GM19438 (cell line): Measurements from ENCODE around the gene NRP2.
A peak's percentile ranks its signal among the peaks of the same experiment; 100 is the strongest.

Experiments used
- ATAC-seq: cut with Tn5 transposase; IDR thresholded peaks from one replicate; pipeline ENCODE4 v1.9.1; 2021; ENCODE audit warnings: low read depth; ENCODE audit not compliant: unreplicated experiment

NRP2 gene

DNA sequence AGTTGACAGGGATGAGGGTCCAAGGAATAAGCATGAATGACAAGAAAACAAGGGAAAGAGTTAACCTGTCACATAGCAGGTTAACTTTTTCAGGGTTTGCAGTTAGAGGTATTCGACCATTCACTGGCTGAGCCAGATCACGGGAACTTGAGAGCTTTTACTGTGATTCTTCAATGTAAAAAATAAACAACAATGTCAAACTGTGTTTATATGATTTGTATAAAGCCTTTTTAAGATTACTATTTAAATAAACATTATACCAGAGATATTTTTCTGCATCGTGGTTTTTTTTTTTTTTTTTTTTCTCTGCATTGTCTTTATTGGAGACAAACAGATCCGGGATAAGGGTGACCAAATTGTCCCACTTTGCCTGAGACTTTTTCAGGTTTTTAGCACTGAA lies 115.6 kb downstream of the NRP2 start:
- ATAC-seq = no peak

DNA sequence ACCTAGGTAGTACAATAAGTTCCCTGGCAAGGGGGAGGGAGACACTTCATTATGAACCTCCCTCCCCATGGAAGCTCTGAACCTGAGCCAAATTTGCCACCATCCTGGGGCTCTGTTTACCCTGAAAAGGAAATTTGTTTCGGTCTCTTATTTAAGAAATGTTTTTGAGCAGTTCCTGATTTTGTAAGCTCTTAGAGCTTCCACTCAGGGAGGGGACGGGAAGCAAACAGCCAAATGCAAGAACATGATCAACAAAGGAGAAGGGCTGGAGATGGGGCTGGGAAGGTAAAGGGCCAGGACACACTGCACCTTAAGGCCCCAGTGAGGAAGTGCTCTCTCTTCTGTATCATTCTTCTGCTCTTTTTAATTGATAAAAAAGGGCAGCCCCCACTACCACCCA lies 117.9 kb downstream of the NRP2 start:
- no peak for ATAC-seq

DNA sequence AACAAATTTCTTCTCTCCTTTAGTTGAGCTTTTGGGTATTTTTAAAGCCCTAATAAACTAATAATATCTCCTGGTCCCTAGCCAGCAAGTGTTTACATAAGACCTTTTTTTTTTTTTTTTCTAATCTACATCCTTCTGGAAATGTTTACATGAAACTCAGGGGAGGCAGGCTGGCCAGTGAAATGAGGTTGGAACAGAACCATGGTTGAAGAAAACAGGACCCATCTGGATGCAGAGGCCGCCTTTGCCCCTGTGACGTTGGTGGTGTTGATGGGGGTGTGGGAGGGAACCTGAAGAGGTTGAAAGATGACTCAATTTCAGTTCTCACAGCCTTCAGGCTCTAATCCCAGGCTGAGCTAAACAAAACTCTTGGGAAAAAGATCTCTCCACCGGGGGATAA lies 118.5 kb downstream of the NRP2 start:
- ATAC-seq = no peak

DNA sequence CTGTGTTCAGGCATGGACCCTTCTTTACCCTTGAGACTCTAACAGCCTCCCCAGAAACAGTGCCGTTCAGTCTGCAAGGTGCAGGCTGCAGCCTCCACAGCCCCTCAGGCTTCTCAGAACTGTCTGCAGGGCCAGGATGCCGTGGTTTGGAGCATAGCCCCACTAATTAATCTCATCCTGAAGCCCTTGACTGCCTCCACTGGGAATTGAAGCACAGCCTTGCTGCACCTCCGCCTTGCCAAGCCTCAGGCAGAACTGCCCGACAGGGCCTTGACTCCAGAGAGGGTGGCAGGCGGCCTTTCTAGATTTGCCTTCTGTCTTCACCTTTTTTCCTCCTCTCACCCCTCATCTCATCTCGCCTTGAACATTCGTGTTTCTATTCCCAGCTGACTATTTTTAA lies 119.8 kb downstream of the NRP2 start:
- no peak for ATAC-seq

DNA sequence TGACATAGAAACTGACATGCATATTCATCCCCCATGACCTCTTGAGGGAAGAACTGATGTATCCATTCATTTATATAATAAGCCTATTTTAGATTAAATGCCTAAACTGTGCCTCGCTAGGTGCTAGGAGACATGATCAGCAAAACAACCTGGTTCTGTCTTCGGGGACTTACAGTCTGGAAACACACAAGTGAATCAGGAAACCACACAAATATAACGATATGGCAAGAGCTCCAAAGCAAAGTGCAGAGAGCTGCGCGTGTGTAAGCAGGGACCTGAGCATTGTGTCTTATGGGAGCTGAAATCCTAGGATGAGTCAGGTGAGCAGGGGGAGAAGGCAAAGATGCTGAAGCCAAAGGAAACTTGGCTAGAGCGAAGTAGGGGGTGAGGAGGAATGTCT lies 120.6 kb downstream of the NRP2 start:
- ATAC-seq = no peak

DNA sequence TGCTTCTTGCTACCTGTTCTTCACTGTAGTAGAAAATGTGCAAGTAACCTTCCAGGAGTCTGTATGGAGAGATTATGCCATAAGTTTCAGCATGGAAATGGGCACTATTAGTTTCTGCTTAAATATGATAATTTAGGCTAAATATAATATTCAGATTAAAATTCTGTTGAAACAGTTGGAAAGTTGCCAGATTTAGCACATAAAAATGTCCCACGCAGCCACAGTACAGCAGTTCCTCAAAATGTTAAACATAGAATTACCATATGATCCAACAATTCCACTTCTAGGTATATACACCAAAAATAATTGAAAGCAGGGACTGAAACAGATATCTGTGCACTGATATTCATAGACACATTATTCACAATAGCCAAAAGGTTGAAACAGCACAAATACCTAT lies 121.2 kb downstream of the NRP2 start:
- ATAC-seq = no peak

DNA sequence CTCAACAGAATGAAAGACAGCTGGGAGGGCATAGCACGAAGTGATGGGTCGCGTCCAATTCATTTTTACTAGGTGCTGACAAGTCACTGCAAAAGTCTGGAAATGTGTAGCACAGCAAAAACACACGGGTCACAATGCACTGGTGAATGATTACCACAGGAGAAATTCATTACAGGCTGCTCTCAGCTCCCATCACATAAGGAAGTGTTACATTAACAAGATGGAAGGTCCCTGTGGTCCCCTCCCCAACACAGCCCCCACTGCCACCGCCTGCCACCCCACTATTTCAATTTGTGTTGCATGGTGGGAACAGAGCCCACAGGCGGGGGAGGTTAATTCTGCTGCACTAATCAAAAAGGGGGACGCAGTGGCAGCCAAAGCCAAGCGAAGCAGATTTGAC lies 122.8 kb downstream of the NRP2 start:
- ATAC-seq = no peak

DNA sequence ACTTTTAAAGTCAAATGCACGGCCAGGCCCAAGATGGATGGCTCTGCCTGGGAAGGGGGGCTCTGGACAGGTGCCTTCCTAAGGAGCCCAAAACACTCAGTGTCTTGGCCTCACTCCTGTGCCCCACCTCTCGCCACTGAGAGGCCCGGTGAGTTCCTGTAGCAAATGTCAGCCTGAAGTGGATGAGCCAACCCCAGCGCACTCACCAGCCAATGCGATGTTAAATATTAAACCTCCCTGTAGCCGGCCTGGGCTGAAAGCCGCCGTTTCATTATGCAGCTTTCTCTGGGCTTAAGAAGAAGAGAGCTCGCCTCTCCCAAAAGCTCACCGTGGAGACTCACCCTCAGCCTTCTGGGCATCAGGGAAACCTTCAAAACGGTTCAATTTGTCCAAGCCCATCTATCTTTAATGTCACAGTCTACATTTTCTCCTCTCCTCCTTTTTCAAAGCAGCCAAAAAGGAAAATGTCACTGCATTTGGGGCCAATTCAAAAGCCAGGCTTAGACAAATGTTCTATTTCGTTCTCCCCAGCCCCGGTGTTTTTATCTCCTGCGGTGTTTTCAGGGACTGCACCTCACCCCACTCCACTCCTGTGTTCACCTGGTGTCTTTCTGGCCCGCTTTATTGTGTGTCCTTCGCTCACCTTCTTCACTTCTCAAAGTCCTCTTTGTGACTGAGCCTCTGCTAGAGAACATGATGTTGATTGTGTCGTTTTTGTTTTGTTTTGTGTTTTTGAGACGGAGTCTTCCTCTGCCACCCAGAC lies 124.0 kb downstream of the NRP2 start:
- no peak for ATAC-seq

DNA sequence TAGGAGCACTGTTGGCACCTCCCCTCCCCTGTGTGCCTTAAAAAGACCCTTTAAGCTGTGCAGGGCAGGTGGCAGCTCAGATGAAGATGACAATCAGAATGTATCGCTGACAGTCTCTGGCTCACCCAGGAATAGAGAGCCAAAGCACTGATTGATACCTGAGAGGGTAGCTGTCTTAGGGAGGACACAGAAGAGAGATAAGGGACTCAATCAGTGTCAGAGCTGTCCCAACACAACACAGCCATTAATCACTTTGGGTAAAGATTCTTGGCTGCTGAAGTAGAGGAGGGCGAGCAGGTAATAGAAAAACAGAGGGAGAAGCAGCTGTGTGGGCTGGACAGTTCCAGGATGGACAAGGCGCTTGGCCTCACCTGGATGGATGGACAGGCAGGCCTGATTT lies 124.9 kb downstream of the NRP2 start:
- no peak for ATAC-seq

DNA sequence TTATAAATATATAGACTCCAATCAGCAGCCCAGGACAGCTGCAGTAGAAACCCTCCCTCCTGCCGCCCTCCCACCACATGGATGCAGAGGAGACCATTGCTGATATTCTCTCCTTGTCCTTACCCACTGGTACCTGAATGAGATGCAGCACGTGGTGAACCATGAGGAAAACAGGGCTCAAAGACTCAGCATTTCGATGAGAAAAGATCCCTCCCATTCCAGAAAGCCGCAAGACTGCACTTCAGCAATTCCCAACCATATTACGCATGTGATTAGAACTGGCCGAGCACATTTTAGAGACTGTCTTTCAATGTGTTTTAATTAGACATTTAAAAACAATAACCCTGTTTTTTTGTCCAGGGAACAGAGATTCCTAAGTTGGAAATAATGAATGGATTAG lies 125.5 kb downstream of the NRP2 start:
- ATAC-seq = no peak

DNA sequence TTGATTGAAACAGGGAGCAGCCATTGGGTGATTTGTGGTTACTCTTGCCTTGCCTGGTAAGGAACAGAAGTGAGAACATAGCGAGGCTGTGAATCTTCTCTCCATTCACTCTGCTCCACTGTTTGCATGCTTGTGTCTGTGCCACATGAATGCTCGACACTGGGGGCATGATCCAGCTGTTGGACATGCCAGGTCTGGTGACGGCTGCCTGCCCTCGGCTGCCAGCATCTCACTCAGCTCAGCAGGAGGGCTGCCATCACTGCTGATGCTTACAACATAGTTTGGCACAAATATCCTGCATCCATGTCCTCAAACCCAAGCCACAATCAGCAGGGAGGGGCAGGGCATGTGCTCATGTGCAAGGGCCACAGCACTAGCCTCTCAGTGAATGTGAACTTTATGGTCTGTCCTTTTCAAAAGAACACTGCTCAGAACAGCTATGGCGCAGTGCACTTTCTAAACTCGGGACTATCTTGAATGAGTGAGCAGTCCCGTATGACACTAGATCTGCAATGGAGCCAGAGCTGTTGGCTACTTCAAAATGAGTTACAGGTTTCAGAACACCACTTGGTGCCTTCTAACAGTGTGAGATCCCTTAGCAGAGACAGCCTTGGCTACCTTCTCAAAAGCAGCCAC lies 126.3 kb downstream of the NRP2 start:
- ATAC-seq = no peak

DNA sequence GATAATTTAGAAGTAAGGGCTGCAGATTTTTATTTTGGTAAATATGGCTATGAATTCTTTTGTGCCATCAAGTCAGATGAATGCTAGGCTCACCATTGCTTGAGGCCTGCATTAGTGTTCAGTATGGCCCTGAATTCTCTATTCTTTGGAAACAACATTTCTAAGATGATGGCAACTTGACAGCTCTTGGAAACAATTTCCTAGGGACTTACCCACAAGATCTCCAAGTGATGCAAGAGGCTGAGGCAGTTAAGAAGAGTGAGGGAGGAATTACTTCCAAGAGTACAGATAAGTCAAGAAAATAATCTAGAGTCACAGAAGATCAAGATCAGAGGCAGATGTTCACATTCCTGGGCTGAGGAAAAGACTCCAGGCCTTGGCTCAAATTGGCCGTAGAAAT lies 129.1 kb downstream of the NRP2 start:
- no peak for ATAC-seq

DNA sequence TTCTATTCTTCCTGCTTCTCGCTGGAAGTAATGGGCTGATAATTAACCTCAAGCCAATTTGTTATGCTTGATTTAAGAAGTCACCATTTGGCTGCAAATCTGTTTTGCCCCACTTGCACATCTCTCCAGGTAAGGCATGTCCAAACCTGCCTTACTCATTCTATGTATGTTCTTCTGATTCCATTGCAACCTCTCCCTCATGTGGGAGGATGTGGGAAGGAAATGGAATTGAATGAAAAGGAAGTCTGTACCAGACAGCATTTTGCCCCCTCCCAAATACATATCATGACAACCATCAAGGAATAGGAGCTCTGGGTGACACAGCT lies 131.7 kb downstream of the NRP2 start:
- ATAC-seq = peak; percentile 22

DNA sequence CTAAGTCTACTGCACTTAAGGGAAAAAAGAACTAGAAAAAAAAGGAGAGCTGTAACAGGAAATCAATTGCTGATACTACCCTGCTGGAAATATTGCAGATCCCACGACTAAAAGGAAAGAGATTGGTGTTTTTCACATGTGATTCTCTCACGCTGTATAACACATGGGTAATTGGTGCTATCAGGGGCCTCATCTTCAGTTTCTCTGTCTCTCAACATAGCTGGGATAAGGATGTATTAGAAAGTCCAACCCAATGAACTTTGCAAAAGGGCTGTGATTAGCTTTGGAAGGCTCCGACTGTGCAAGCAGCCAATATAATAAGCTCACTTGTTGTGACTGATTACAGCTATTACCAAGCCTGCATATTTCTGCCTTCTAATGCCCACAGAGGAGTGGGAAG lies 133.4 kb downstream of the NRP2 start:
- ATAC-seq = no peak

DNA sequence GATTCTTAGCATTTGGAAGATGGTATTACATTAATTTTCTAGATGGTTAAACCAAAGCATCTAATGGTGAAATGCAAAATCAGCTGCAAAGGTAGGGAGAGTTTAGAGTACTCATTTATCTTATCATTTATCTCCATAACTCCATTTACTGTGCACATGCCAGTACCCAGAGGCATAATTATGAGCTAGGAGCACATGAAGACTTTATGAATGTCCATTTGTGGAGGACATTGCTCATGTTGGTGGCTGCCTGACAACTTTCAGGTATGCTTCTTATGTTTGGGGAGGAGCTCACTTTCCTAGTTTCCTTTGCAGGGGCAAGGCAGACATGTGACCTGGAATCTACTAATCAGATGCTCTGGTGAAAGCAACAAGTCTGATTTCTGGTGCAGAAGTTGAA lies 134.0 kb downstream of the NRP2 start:
- ATAC-seq = no peak

DNA sequence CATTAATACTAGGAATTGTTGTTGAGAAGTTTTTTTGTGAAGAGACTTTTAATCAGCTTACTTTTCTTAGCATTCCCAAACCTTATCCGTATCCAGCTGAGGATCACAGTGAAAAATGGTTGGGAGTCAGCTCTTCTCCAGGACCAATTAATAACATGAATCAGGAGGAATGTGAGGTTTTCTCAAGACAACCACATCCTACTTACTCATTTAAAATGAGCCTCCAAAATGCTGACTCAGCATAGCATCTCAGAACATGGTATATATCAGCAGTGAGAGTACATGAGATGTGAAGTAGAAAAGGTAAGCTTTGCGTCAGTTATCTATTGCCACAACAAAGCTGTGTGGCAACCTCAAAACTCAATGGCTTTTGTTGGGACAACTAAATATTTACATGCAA lies 140.3 kb downstream of the NRP2 start:
- ATAC-seq = no peak

DNA sequence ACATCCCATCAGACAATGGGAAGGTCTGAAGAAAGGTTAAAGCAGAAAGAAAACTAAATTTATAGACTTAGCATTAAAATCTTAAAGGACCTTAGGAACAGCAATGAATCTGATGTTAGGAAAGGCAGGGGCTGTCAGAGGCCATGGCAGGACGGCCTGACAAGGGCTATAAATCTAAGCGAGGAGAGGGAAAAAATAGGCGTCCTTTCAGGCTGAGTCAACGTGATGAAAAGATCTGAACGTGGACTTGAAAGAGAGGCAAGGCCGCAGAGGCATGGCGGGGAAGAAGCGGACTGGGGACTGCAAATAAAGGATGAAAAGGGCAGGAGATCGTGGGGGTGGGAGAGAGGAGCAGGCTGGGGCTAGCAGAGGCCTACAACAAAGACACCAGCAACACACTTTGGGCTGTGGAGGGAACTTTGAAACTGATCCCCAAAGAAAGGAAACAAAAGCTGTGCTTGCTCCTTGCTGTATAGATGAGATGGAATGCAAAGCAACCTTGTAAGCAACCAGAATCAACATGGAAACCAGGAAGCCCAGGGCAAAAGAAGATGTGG lies 145.6 kb downstream of the NRP2 start:
- ATAC-seq = no peak

DNA sequence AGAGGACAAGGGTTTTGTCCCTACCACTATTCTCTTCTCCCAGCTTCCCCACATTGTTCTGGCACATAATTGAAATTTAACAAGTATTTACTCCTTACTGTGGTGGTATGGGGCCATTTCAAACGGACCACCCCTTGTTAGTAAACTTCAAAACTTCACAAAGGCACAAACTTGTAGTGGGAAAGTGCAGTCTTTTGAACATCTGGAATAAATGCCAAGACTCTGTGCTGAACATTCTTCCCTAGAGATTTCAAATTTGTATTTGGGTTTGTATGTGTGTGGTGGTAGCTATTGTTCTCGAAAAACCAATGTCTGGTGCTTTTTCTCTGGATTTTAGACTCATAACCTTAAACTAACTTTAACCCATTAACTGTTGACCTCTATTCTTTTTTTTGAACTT lies 151.6 kb downstream of the NRP2 start:
- no peak for ATAC-seq

DNA sequence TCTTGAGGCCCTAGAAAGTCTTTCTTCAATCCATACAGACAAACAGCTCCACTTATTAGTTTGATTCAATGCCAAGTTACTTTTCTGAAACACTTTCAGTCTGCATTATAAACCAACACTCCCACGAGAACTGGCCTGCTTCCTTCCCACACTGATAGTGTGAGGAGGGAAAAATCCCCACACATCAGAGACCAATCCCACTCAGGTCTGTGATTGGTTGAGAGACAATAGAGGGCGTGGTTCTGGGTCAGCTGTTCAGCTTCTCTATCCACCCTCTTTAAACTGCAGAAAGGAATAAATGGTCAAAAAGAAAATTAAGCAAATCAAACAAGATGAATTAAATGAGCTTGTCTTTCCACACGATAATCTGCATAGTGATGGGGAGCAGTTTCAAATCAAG lies 152.5 kb downstream of the NRP2 start:
- no peak for ATAC-seq

DNA sequence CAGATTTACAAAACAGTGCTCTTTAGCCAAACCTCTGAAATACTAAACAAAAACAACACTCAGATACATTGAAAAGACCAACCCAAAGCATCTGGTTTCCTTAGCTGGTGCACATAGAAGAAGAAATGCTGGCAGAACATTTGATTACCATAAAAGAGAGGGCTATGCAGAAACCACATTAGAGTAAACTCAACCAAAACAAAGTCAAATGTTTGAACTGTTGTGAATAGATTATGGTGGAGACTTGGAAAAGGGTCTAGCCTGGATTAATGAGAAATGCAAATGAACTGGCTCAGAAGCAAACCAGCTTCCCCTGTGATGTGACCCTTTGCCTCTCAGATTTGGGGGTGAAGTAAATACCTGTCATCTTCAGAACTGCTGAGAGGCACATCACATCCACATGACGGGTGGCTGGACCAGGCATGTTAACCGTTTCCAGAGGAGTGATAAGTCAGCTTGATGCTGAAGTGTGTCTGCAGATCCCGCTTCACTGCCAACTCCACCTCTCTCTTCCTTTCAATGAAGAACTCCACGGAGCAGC lies 153.0 kb downstream of the NRP2 start:
- no peak for ATAC-seq

DNA sequence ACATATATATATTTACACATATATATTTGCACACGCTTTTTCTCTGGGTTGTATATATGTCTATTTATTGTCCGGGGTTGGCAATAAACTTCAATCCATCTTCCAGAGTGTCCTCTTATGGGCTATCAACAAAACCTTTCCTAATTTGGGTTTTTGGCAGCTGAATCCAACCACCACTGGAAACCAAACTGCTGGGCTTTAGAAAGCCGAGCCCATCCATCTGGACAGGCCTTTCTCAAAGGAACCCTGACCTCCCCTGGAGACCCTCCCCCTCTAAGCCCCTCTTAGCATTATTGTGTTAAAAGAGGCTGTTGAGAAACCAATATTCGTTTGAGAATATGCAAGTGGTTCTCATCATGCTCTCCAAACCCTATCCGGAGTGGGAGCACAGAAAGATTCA lies 153.6 kb downstream of the NRP2 start:
- no peak for ATAC-seq
